HepG2 (cell line): Measurements from ENCODE around the gene FIZ1. TPM values are rescaled to one million over a fixed set of nuclear protein-coding genes. Genes with fewer than 3 reads are reported as not detected.

Source experiments
- ATAC-seq: fragments of 200-7000 bp; cut with Tn5 transposase; 3 replicates; pipeline ENCODE4 v1.9.1; 2020; ENCODE audit warnings: mild to moderate bottlenecking, moderate library complexity
- BruUV-seq: library from RNA; stranded (reverse); fragments of 400-500 nt; replicated peaks from 2 replicates; lab custom pipeline; 2021; lab: Mats Ljungman, UMichigan
- CTCF ChIA-PET: fragments of 300-600 bp; formaldehyde crosslinking; extraction: SDS; loops from one replicate; lab custom pipeline; 2021; ENCODE audit warnings: low total read pairs, inconsistent platforms, low intra/inter-chr PET ratio; lab: Yijun Ruan, JAX
- POLR2A ChIA-PET: fragments of 350-600 bp; sonication (Branson Sonifier 250); formaldehyde crosslinking; loops from one replicate; lab custom pipeline; 2020; ENCODE audit warnings: antibody characterized with exemption, inconsistent platforms; lab: Yijun Ruan, JAX
- DNase-seq: peaks from one replicate; pipeline ENCODE4 v3.0.0-alpha.2; 2015; ENCODE audit warnings: low spot score
- FAIRE-seq: peaks from 3 replicates; lab custom pipeline; 2011; peaks lifted over from hg19 to GRCh38; lab: Jason Lieb, UNC
- H2AFZ ChIP-seq: one replicate; pipeline ENCODE4 v1.6.1; 2011; ENCODE audit warnings: low read length, inconsistent platforms
- H3K27ac ChIP-seq: fragments of 300-600 bp; 3 replicates; pipeline ENCODE4 v1.8.0; 2011; ENCODE audit warnings: mixed run types, mild to moderate bottlenecking, mixed read lengths, low read length, inconsistent platforms; ENCODE audit not compliant: insufficient read depth; ENCODE audit errors: extremely low read length
- H3K27me3 ChIP-seq, 2 experiments: fragments of 200-600 bp in 1 of 2; 2 replicates in 1 of 2; 3 replicates in 1 of 2; pipeline versions ENCODE4 v1.6.0 to v1.8.0; 2011; ENCODE audit warnings: low read length in 2 of 2, mild to moderate bottlenecking in 2 of 2, moderate library complexity in 2 of 2, inconsistent platforms in 1 of 2; ENCODE audit not compliant: insufficient read depth in 2 of 2, control insufficient read depth in 1 of 2
- H3K36me3 ChIP-seq, 2 experiments: fragments of 200-600 bp in 1 of 2; replicated peaks in 1 of 2; 2 replicates in 1 of 2; 3 replicates in 1 of 2; pipeline versions ENCODE4 v1.5.1 to v1.8.0; 2011; ENCODE audit warnings: low read length in 2 of 2, inconsistent platforms in 1 of 2; ENCODE audit not compliant: insufficient read depth in 2 of 2, control insufficient read depth in 1 of 2
- H3K4me1 ChIP-seq: 2 replicates; pipeline ENCODE4 v1.5.1; 2012; ENCODE audit warnings: low read length, inconsistent platforms; ENCODE audit not compliant: insufficient read depth
- H3K4me2 ChIP-seq: 2 replicates; pipeline ENCODE4 v1.6.0; 2011; ENCODE audit warnings: low read depth, low read length, inconsistent platforms
- H3K4me3 ChIP-seq, 3 experiments: fragments of 200-600 bp in 1 of 3; sonication (generic), shearing (Covaris generic) in 1 of 3; replicated peaks in 1 of 3; 2 replicates each; pipeline ENCODE4 v1.5.1; 2011 to 2016; ENCODE audit warnings: low read length in 3 of 3, inconsistent platforms in 2 of 3, low read depth in 2 of 3, mild to moderate bottlenecking in 2 of 3, control low read depth in 1 of 3, mixed read lengths in 1 of 3; ENCODE audit not compliant: insufficient read depth in 1 of 3
- H3K79me2 ChIP-seq: one replicate; pipeline ENCODE4 v1.6.1; 2011; ENCODE audit warnings: low read length, inconsistent platforms; ENCODE audit not compliant: insufficient read depth
- H3K9ac ChIP-seq: 2 replicates; pipeline ENCODE4 v1.6.0; 2011; ENCODE audit warnings: mild to moderate bottlenecking, low read depth, low read length, inconsistent platforms; ENCODE audit not compliant: insufficient read depth
- H3K9me3 ChIP-seq: 2 replicates; pipeline ENCODE4 v1.5.1; 2012; ENCODE audit warnings: mild to moderate bottlenecking, low read length
- H4K20me1 ChIP-seq: 2 replicates; pipeline ENCODE4 v1.6.0; 2011; ENCODE audit warnings: inconsistent platforms, mild to moderate bottlenecking, low read length, moderate library complexity; ENCODE audit not compliant: insufficient read depth
- ARHGAP35 ChIP-seq: sonication (generic); formaldehyde crosslinking; IDR thresholded peaks from 2 replicates; pipeline ENCODE4 v1.9.0; 2022; ENCODE audit warnings: mild to moderate bottlenecking, inconsistent platforms, moderate library complexity, missing genetic modification reagents, borderline replicate concordance
- ATRX ChIP-seq: sonication (generic); formaldehyde crosslinking; IDR thresholded peaks from 2 replicates; pipeline ENCODE4 v1.4.0; 2020; ENCODE audit warnings: missing genetic modification reagents, borderline replicate concordance
- GZF1 ChIP-seq: sonication (generic); formaldehyde crosslinking; IDR thresholded peaks from 2 replicates; pipeline ENCODE4 v1.5.1; 2020; ENCODE audit warnings: mild to moderate bottlenecking, missing genetic modification reagents
- HOXD1 ChIP-seq: sonication (generic); formaldehyde crosslinking; IDR thresholded peaks from 2 replicates; pipeline ENCODE4 v1.5.0; 2020; ENCODE audit warnings: missing genetic modification reagents
- KLF11 ChIP-seq: IDR thresholded peaks from 2 replicates; pipeline ENCODE4 v1.6.1; 2016; ENCODE audit warnings: missing compliant biosample characterization
- MEIS1 ChIP-seq: sonication (generic); formaldehyde crosslinking; IDR thresholded peaks from 2 replicates; pipeline ENCODE4 v1.9.0; 2021; ENCODE audit warnings: mild to moderate bottlenecking, missing genetic modification reagents, moderate library complexity, borderline replicate concordance
- PCBP1 ChIP-seq: fragments of 200-400 bp; formaldehyde crosslinking; IDR thresholded peaks from 2 replicates; pipeline ENCODE4 v1.6.1; 2017; ENCODE audit warnings: mild to moderate bottlenecking, low read depth, low read length, borderline replicate concordance
- PCBP2 ChIP-seq: fragments of 200-400 bp; formaldehyde crosslinking; optimal IDR thresholded peaks from 2 replicates; pipeline ENCODE3; 2018; ENCODE audit warnings: low read length, low read depth; ENCODE audit not compliant: poor library complexity, severe bottlenecking
- PHF8 ChIP-seq: sonication (generic); formaldehyde crosslinking; IDR thresholded peaks from 2 replicates; pipeline ENCODE4 v1.5.0; 2020; ENCODE audit warnings: missing genetic modification reagents
- POLR2A ChIP-seq, 2 experiments: IDR thresholded peaks; 2 replicates each; pipeline ENCODE4 v1.6.1; 2011; ENCODE audit warnings: low read depth in 2 of 2, low read length in 2 of 2, mild to moderate bottlenecking in 1 of 2, moderate library complexity in 1 of 2; ENCODE audit not compliant: insufficient read depth in 1 of 2
- RARG ChIP-seq: sonication (generic); formaldehyde crosslinking; IDR thresholded peaks from 2 replicates; pipeline ENCODE4 v1.4.0; 2020; ENCODE audit warnings: low read depth, mild to moderate bottlenecking, missing genetic modification reagents
- RCOR2 ChIP-seq: IDR thresholded peaks from 2 replicates; pipeline ENCODE4 v1.6.1; 2016; ENCODE audit warnings: missing biosample characterization, missing genetic modification reagents
- SALL2 ChIP-seq: sonication (generic); formaldehyde crosslinking; IDR thresholded peaks from 2 replicates; pipeline ENCODE4 v1.8.1; 2023; ENCODE audit warnings: mild to moderate bottlenecking, missing genetic modification reagents, inconsistent platforms
- SATB2 ChIP-seq: sonication (generic); formaldehyde crosslinking; IDR thresholded peaks from 2 replicates; pipeline ENCODE4 v1.5.0; 2020; ENCODE audit warnings: missing genetic modification reagents
- SMYD3 ChIP-seq: sonication (generic); formaldehyde crosslinking; IDR thresholded peaks from 2 replicates; pipeline ENCODE4 v1.8.1; 2023; ENCODE audit warnings: mild to moderate bottlenecking, missing genetic modification reagents
- SP1 ChIP-seq, 2 experiments: fragments of 450-650 bp in 1 of 2; sonication (generic) in 1 of 2; formaldehyde crosslinking in 1 of 2; IDR thresholded peaks; 2 replicates each; pipeline versions ENCODE4 v1.4.0 to v1.6.1; 2016 to 2020; ENCODE audit warnings: missing genetic modification reagents in 1 of 2
- ZNF574 ChIP-seq: sonication (generic); formaldehyde crosslinking; IDR thresholded peaks from 2 replicates; pipeline ENCODE4 v1.4.0; 2020; ENCODE audit warnings: missing genetic modification reagents
- ZNF7 ChIP-seq: IDR thresholded peaks from 2 replicates; pipeline ENCODE4 v1.6.1; 2016; ENCODE audit warnings: missing biosample characterization, missing genetic modification reagents
- ZNF775 ChIP-seq: sonication (generic); formaldehyde crosslinking; IDR thresholded peaks from 2 replicates; pipeline ENCODE4 v1.4.0; 2020; ENCODE audit warnings: missing genetic modification reagents, mild to moderate bottlenecking, moderate library complexity, borderline replicate concordance
- ZNF788 ChIP-seq: sonication (generic); formaldehyde crosslinking; IDR thresholded peaks from 2 replicates; pipeline ENCODE4 v1.5.0; 2020; ENCODE audit warnings: mild to moderate bottlenecking, missing genetic modification reagents, borderline replicate concordance
- WGBS: methylation state at CpG from one replicate; pipeline ENCODE4 v1.1.6; 2017; ENCODE audit warnings: low lambda C conversion rate; 5-methylcytosine and 5-hydroxymethylcytosine counted together
- in situ Hi-C: cut with HindIII; loops from 2 replicates; pipeline ENCODE4 v1.10.0; 2017; ENCODE audit warnings: low pct_unique_long_range_greater_than_20kb; ENCODE audit not compliant: extremely low pct_ligation_motif_present
- intact Hi-C: fragments of 100-400 bp; cut with micrococcal nuclease; formaldehyde crosslinking; loops from one replicate; pipeline ENCODE4 v1.10.0; 2022; ENCODE audit not compliant: unreplicated experiment
- polyA plus RNA-seq, 8 experiments: library from polyadenylated mRNA; depleted of rRNA in 3 of 8; stranded (reverse) in 7 of 8; unstranded in 1 of 8; fragments of >200 nt; fragmentation: Illumina TruSeq in 4 of 8; extraction: Trizol in 4 of 8; gene quantifications; 2 replicates each; pipeline versions ENCODE4 v1.2.1 to v1.2.3, GENCODE V29; 2011 to 2016; ENCODE audit warnings: low read depth in 4 of 8, missing spikeins in 1 of 8, mixed read lengths in 1 of 8; ENCODE audit not compliant: insufficient read depth in 1 of 8
- total RNA-seq, 5 experiments: library from RNA; depleted of rRNA; stranded (reverse); fragments of >200 nt; fragmentation: Illumina TruSeq; extraction: Trizol; gene quantifications; 2 replicates each; pipeline ENCODE4 v1.2.3, GENCODE V29; 2016; ENCODE audit warnings: low read depth in 1 of 5

FIZ1 gene
- total and polyA plus RNA-seq, 2 of the 13 experiments (the other 11 are each of a cell fraction or from before 2014, with no cell fraction given): 3.6 to 5.9 TPM

GRCh38 chr19:55643003-55643886 lies 43.9 kb upstream of the FIZ1 start, which contains the start of gene ZNF581:
Gene ZNF581, plus strand, starts transcription at chr19:55643649. Its CDS starts 923 bp downstream, at chr19:55644572.
- DNase-seq (peak; percentile 57), FAIRE-seq (peak; percentile 69), ATAC-seq (peak; percentile 47)
- peaks cover 0 to 10% of the 10 kb centered on the region in 2 experiments; a peak in 2 of 5 replicates for H3K36me3 ChIP-seq
- peaks cover 57% of the 10 kb centered on the region for H3K4me1 ChIP-seq
- in situ Hi-C loops: no loop called here
- intact Hi-C loops: no loop called here
- ChIA-PET POLR2A (interaction anchor here (0.5 to 2.4 kb wide), 6 partner anchors 10 to 167 kb away, joined by 3 to 19 read pairs (median 9); partner anchors contain the start of genes U2AF2, ZNF628 and ZNF784), CTCF (interaction anchor here (1.7 kb wide), 1 partner anchor 11 kb away, joined by 4 read pairs; no protein-coding TSS in a partner anchor)
- no TSS peak for BruUV-seq
- H2AFZ ChIP-seq: no peak within 1 kb of the TSS
- H3K4me2 ChIP-seq: peak within 1 kb of the TSS; percentile 96
- no peaks in the 10 kb centered on the region for H3K9me3 ChIP-seq
- H3K4me3 ChIP-seq: peak within 1 kb of the TSS; percentile 92 to 96 (median 92)
- H3K79me2 ChIP-seq: peaks cover 39% of the 10 kb centered on the region
- peak within 1 kb of the TSS; percentile 84 for H3K9ac ChIP-seq
- 3% methylated on average over 36 of the region's 56 CpGs for WGBS
- no peaks in the 10 kb centered on the region for H4K20me1 ChIP-seq
- H3K27me3 ChIP-seq: no peaks in the 10 kb centered on the region; a peak in 1 of 5 replicates
- peak within 1 kb of the TSS; percentile 79 for H3K27ac ChIP-seq
- TF ChIP-seq ZNF775 (CRISPR knock-in tag): peak; percentile 90
- TF ChIP-seq KLF11 (CRISPR knock-in tag): no peak
- no peak for TF ChIP-seq ZNF7 (CRISPR knock-in tag)
- TF ChIP-seq ZNF788: peak; percentile 84; the same call in 1 of the 2 replicates
- peak; percentile 90 for TF ChIP-seq ZNF574 (CRISPR knock-in tag)
- TF ChIP-seq SATB2 (CRISPR knock-in tag): no peak
- TF ChIP-seq SALL2 (CRISPR knock-in tag): peak; percentile 9
- TF ChIP-seq PCBP1: peak; percentile 26; the same call in 1 of the 2 replicates
- no peak for TF ChIP-seq ARHGAP35
- peak; percentile 39 for TF ChIP-seq PCBP2
- no peak for TF ChIP-seq GZF1 (CRISPR knock-in tag)
- no peak; the same call in 1 of the 2 replicates for TF ChIP-seq MEIS1 (CRISPR knock-in tag)
- peak in 1 of 2 experiments; percentile 59; a peak in 2 of 4 replicates for TF ChIP-seq POLR2A (IDR thresholded peaks at IDR 0.05; ENCODE audit: insufficient read depth in 1 of 2, low read depth in 2 of 2, low read length in 2 of 2)
- TF ChIP-seq SMYD3 (CRISPR knock-in tag): 0 out of 2 replicates have a peak, but pooled peaks have one; percentile 12
- no peak for TF ChIP-seq RCOR2 (CRISPR knock-in tag)
- no peak for TF ChIP-seq HOXD1 (CRISPR knock-in tag)
- TF ChIP-seq ATRX (CRISPR knock-in tag): no peak
- TF ChIP-seq PHF8 (CRISPR knock-in tag): peak; percentile 75
- no peak for TF ChIP-seq SP1 (IDR thresholded peaks at IDR 0.05)
- TF ChIP-seq SP1 (CRISPR knock-in tag; IDR thresholded peaks at IDR 0.05): peak; percentile 75
- TF ChIP-seq RARG (CRISPR knock-in tag): no peak
